ENCODE measurements around the gene RARRES1.

RARRES1 gene

DNA sequence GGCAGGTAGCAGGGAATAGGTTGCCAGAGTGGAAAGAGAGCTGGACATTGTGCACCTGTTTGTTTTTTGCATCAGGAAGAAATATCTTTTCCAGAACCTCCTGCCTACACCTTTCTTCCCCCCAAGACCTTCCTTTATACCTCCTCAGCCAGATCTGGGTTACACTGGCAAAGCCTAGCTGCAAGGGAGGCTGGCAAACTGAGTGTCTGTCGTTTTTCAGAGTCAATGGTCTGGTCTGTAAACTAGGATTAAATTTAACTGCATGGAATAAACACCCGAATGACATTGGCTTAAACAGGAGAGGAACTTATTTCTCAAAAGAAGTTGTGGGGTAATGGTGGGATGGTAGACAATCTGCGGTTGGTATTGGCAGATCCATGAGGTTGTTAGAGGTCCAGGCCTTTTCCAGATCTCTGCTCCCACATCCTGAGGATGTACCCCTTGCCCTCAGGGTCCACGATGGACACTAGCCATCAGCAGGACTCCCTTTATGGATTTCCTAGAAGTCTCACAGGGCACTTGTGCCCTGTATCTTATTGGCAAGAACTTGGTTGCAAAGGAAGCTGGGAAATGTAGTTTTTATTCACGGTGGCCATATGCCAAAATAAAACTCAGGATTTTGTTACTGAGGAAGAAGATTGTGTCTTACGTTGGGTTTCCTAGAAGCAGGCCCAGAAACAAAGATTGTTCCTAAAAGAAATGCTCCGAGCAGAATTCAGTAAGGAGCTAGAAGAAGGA is 3.2 kb upstream of the RARRES1 start:
- no peak for DNase-seq (ENCODE audit: low read depth, low spot score)

DNA sequence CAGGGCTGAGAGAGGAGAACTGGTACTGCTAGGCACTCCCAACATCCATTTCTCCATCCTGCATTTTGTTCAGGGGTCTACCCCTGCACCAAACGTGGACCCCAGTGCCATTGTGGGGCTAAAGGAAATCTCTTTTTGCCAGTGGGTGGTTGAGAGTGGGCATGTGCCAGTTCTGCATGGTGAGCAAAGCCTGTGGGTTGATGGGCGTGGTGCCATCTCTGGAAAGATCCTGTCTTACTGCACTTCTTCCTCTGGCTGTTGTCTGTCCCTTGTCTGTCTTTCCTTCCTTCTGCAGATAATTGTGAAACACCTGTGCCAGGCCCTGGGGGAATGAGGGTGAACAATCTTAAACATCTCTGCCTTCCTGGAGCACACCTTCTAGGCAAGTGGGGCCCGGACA is 1.4 kb upstream of the RARRES1 start:
- DNase-seq (ENCODE audit: low read depth, low spot score), result no peak

DNA sequence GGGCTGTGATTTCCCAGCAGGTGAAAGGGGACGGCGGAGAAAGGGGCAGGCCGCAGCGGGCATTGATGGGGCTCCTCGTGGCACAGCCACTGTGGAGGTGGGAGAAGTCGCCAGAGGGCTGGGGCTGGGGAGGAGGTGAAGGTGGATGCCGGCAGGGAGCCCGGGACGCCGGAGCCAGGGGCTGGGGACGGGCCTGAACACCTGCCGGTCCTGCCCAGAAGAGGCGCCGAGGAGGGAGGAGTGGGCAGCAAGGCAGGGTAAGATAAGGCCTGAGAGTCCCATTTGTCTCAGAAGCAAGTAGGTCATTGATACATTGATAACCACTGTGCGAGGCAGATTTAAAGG is 571 bp upstream of the RARRES1 start:
- DNase-seq (ENCODE audit: low read depth, low spot score), result no peak

DNA sequence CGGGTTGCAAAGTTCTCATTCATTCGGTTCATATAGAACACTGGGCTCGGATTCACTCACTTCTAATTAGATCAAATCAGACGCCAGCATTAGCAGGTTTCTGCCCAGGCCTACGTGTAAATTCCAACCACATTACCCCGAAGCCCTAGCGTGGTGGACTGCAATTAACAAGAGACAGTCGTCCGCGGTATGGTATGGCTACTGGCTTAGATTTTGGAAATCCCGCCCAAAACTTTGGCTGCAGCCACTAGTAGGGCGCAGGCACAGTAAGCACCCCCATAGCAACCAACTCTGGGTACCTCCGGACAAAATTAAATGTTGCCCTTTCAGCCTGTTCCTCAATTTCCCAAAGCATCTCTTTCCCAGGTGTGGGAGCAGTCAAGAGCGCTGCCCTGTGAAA is 771 bp downstream of the RARRES1 start:
- DNase-seq (ENCODE audit: low read depth, low spot score), result no peak

DNA sequence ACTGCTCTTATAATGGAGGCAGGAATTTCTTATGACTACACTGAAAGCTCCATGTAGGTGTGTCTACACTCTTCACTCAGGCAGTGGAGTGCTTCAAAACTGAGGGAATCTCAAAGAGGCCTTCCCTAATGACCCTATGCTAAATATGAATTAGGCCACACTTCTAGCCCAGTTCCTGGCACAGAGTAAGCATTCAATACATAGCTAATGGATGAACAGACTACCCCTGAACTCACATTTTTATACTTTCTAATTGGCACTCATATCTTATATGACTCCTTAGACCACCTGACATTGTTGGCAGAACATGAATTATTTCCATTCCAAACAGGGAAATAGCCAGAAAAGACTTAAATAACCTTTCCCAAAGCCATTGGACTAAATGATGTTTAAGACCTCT is 3.4 kb downstream of the RARRES1 start:
- DNase-seq (ENCODE audit: low read depth, low spot score), result no peak

DNA sequence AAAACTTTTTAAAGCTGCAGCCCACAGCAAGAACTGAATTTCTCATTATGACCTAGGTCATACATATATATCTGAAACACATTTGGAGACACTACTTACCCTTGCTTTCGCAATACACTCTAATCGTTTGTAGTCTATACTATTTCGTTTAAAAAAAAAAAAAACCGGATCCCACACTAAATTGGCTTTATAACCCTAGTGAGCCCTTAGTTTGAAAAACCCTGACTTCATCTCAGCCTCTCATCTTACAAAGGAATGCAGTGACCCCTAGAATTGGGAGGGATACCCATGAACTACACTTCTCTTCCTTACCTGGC is 4.2 kb downstream of the RARRES1 start:
- no peak for DNase-seq (ENCODE audit: low read depth, low spot score)

DNA sequence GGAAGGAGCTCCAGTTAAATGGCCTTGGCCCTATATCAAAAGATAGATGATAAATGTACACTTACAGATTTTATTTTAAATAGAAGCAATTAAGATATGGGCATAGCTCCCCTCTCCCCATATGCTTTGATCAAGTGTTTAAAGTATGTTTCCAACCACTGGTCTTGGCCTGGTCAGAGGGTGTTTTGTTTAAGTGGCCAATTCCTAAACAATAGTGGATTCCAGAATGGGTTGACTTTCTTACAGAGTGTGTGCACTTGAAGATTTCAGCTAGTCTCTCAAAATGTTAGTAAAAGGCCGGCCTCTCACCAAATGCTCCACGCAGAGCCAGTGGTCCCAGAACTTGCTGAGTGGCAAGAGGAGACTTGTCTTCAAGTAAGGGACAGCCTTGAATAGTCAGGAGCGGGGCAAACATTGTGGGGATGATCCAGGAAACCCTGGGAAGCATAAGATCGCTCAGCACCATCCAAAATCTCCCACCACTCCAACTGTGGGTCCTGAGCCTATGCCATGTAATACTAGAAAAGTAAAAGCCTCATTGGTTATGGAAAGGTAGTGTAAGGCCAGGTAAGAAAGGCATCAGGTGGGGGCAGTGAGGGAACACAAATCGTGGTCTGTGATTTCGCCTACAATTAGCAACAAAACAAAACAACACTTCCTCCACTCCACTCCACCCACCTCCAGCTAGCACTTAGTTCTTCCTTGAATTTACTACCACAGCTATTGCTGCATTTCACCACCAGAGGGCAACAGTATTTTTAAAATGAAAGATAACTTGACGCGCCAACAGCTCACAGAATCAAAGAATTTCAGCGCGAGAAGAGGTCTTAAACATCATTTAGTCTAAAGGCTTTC is 4.8 kb downstream of the RARRES1 start:
- no peak for DNase-seq (ENCODE audit: low read depth, low spot score)

DNA sequence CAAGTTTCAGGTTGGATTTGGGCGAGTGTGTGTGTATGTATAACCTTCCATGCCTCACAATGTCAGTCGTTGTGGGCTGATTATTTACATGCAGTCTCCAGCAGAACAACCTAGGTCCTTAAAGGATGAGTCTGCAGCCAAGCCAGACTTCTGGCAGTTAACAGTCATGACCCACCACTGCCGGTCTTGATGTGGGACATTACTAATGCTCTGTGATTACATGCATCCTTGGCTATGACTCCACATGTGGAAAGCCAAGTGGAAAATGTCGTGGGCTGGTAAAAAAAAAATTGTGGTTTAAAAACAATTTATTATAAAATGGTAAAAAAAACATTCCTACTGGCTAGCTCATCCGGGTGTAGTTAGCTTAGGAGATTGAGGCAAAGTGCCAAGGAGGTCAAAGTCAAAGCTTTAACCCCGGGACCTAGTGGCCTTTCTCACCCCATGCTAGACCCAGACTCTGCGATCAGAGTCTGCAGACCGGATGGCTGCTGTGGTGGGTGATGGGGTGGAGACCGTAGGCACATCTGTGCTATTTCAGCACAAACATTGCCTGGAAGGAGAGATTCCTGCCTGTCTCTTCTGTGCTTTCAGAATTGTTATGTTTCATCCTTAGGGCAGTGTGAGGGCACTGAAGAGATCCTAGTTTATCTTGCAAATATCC is 6.8 kb downstream of the RARRES1 start:
- peak; percentile 71 for DNase-seq (ENCODE audit: low read depth, low spot score)

DNA sequence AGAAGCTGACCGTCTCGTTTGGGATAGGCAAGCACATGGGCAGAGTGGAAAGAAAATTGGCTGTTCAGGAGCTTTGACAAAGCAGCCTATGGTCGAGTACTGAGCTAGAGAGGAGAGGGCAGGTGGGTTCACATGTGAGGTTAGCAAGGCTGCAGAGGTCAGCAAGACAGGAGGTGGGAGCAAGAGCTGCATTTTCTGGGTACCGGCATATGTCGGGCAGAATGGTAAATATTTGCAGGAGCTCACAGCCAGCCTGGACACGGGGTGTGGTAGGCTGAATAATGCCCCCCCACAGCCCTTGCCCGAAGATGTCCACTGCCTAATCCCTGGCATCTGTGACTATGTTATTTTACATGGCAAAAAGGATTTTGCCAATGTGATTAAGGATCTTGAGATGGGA is 8.3 kb downstream of the RARRES1 start:
- DNase-seq (ENCODE audit: low read depth, low spot score), result no peak

DNA sequence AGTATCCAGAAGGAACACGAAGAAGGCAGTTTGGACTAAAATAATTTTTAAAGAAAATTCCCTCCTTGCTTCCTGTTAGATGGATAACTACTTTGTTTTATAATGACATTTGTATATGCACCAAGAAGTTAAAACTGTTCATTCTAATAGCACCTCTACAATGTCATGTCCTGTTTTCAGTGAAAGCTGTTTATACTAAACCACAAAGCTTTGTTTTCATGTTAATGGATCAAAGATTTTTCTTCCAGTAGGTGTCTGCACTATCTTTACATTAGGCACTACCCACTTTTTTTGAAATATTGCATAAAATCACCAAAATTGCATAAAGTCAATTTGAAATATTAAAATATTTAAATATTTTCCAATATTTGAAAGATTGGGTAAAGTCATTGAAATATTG is 10.1 kb downstream of the RARRES1 start:
- no peak for DNase-seq (ENCODE audit: low read depth, low spot score)

DNA sequence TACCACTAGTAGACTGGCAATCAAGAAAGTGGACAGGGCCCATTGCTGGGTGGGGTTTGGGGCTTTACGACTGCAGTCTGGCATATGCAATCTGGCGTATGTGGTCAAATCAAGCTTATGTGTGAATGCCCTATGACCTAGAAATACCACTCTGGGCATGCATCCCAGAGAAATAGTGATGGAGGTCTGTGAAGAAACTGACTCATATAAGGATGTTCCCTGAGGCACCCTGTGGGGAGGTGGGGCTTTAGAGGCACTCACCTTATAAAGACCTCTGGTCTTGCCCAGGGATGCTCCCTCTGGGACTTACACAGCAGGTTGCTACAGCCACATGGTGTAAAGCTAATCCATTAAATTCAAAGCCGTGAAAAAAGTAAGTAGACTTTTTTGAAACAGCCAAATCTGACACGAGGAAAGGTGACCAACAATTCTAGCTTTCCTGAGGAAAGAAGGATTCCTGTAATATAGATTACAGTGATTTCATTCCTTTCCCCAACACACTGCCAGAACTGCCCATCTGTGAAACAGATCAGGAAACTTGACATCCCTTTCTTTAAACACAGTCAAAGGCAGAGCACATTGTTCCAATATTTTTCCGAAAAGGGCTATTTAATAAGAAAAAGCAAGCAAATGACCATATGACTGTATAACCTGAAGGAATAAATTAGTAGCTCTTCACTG is 13.6 kb downstream of the RARRES1 start:
- DNase-seq (ENCODE audit: low read depth, low spot score), result peak; percentile 75

DNA sequence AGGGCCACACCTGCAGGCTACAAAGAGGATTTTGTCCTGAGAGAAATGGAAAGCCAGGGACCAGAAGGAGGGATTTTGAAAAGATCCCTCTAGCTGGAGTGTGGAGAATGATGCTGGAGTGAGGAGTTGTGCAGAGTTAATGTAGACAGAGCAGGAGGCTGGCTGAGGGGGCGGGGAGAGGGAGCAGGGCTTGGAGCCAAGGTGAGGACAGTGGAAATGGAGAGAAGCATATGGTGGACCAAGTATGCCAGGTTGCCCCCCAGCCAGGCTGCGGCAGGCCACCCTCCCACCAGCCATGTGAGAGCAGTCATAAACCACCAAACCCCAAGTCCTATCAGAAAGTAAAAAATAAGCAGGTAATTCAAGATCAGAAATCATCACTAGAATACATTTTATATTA is 14.7 kb downstream of the RARRES1 start:
- no peak for DNase-seq (ENCODE audit: low read depth, low spot score)

DNA sequence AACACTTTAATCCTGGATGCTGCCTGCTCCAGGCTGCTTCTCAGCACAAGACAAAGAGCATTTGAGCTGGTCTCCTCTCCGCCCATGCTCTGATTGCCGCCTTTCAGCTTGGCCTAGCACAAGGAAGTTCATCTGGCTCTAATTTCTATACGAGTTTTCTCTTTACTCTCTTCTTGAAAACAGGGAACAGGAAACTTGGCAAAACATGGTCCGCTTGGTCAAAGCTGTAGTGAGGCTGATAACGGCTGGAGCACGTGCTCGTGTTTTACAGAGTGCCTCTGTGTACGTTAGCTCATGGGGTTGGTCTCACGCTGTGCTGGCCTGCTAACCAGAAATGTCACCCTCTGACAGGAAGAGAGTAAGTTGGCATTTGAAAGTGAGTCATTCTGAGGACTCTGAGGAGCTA is 19.2 kb downstream of the RARRES1 start:
- DNase-seq (ENCODE audit: low read depth, low spot score), result peak; percentile 70

DNA sequence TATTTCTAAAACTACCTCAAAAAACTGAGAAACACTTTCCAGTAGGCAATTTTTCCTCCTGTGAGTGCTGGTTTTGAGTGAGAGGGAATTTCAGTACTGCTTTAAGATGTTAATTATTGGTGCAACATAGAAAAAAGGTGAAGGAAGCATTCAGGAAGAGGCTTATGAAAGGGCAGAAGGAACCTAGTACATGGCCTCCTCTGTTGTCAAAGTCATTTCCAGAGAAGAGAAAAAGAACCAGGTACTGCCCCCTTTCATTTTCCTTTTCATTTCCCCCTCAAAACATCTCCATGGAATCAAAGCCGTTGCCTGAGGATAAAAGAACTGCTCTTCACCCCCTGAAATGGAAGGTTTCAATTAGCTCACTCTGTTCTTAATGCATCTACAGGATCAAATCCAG is 19.8 kb downstream of the RARRES1 start:
- no peak for DNase-seq (ENCODE audit: low read depth, low spot score)

DNA sequence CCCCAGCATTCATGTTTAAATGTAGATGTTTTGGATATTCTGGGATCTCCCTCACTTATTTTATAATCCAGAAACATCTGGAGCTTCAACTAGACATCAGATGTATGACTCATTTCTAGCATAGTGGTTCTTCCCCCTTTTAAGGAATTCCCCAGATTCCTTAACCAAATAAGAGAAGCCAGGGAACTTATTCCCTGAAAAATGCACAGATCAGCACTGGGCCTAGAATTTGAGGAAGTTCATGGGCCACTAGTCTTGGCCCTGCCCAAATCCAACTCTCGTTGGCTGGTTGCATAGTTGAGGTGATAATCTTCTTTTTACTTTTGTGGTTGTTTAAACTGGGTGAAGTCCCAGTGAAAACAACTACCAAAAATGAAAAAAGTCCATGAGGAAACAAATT is 20.4 kb downstream of the RARRES1 start:
- no peak for DNase-seq (ENCODE audit: low read depth, low spot score)

DNA sequence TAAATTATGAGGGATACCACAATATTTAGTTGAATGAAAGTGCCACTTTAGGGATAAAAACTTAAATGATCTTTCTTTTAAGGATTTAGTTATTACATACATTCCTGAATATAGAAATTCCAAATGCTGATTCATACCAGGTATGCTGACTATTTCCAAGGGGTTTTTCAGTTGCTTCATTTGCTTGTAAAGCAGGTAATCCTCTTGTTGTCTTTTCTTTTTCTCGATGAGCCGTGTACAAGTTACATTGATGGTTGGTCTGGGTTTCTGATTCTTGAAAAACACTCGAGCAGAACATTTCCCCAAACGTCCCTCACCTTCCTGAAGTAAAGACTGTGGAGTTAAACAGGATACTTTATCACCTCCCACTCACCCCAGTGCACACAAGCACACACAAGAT is 21.7 kb downstream of the RARRES1 start:
- no peak for DNase-seq (ENCODE audit: low read depth, low spot score)

DNA sequence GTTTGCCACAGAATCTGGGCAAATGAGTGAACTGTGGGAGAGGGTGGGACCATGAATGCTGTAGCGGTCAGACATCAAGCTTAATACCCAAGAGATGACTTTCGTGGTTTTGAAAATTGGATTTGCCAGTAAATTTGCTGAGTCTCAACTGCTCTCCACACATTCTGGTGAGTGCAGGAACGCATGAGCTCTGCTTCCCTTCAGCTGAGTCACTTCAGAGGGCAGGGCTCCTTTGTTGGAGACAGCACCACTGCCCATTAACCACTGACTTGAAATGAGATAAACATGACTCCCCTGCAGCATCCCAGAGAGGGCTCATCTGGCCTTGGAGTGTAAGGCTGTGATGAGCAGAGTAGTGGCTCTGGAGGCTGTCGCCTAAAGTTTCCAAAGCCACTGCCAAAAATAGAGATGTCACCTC is 22.6 kb downstream of the RARRES1 start:
- DNase-seq (ENCODE audit: low read depth, low spot score), result peak; percentile 74

DNA sequence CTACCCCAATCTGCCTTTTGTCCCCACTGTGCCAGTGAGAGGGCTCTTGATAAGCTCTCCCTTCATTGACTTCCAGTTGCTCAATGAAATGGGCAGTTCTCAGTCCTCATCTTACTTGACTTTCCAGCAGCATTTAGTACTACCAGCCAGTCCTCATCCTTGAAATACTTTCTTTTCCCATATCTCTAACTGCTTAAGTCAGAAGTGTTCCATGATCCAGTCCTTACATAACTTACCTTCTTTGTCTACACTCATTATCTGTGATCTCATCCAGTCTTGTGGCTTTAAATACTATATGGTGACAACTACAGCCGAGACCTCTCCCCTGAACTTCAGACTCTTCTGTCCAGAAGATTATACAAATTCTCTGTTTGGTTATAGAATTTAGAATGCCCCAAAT is 28.7 kb downstream of the RARRES1 start:
- DNase-seq (ENCODE audit: low read depth, low spot score), result no peak

DNA sequence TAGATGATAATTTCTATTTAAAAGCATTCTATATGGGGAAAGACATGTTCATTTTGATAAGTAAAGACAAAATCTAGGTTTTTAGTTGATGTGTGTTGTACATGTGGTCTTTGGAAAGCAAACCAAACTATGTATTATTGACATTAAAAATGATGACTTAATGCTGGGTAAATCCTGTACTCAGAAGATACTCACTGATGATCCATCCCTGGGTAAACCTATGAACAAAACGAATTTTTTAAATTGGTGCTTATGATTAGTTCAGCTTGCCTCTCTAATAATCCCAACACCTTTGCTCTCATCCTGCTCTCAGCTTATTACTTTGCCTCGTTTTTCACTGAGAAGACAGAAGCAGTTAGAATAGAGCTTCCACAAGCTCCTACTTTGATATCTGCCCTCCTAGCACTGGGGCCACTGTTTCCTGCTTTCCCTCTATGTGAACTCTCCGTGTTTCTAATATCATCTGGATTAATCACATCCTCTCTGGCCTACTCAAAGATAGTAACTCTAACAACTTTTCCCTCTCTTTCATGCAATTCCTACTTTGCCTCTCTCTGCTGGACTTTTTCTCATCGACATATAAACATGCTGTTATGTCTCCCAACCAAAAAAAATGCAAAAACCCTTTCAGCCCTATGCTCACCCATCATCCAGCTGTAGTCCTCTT is 29.3 kb downstream of the RARRES1 start:
- no peak for DNase-seq (ENCODE audit: low read depth, low spot score)

DNA sequence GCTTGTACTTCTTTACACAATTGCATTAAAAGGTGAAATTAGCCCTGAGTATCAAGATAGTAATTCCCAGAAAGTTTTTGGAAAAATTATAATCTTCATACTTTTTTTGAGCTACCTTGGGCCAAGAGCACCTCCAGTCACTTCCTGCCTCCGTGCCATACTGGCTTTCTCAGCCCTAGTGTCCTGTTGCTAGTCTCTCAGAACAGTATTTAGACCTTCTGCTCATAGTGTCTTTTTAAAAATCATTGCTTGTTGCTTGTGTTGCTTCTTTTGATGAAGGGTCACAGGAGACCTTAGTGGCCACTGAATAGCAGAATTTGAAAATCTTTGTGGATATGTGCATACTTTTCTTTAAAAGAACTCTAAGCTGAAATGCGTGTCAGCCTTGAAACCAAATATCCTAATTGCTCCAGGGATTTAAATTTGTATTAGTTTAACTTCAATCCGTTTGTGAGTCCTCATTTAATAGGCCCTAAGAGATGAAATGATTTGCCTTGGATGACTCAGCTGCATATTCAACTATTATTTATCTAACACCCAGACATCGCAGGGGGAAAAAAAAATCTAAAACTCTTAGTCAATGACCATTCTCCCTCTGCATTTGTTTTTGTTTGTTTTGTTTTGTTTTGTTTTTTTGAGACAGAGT is 30.7 kb downstream of the RARRES1 start:
- DNase-seq (ENCODE audit: low read depth, low spot score), result no peak

DNA sequence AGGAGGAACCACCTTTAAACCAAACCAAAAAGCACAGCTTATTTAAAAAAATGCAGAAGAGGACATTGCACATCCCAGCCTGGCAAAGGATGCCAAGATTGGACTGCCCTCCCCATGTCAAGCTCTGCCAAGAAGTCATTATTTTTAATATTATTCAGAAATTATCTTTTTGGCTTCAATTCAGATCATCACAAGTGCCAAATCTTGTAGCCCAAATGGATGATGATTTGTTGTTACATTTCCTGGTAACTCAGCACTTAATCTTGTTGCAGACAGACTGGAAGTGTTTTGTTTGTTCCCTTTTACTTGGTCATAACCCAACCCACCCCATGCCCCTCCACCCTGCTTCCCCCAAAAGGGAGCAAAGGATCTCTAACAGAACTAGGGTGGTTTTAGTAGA is 31.7 kb downstream of the RARRES1 start:
- no peak for DNase-seq (ENCODE audit: low read depth, low spot score)

All from smooth muscle cell of the brain vasculature (primary cell).